GM12874 (cell line): ENCODE results near the gene CDH23.

Experiments used
- CTCF ChIP-seq: IDR thresholded peaks from 2 replicates; pipeline ENCODE4 v1.5.1; 2011; ENCODE audit warnings: low read depth, mild to moderate bottlenecking, control low read depth, low read length, moderate library complexity; ENCODE audit not compliant: insufficient read depth

Gene CDH23

GRCh38 chr10:71740069-71740653 is 343.4 kb downstream of the CDH23 start:
- no peak for TF ChIP-seq CTCF

GRCh38 chr10:71741029-71741428 is 344.3 kb downstream of the CDH23 start:
- TF ChIP-seq CTCF = no peak

- no peak for TF ChIP-seq CTCF
These were observed 345.0 kb downstream of the CDH23 start for GRCh38 chr10:71741671-71742070.

GRCh38 chr10:71742301-71743088 is 345.8 kb downstream of the CDH23 start:
- TF ChIP-seq CTCF = no peak

- TF ChIP-seq CTCF = no peak
These were observed 346.5 kb downstream of the CDH23 start for GRCh38 chr10:71743089-71743838.

- no peak for TF ChIP-seq CTCF
These were observed 347.1 kb downstream of the CDH23 start for GRCh38 chr10:71743866-71744265.

- no peak for TF ChIP-seq CTCF
These were observed 348.4 kb downstream of the CDH23 start for GRCh38 chr10:71744897-71745663.
